ENCODE measurements around the gene PRDM1. TPM values are rescaled to one million over a fixed set of nuclear protein-coding genes. Genes with fewer than 3 reads are reported as not detected.

The PRDM1 gene
- total RNA-seq, 1 donor from 2014 or later = not detected

DNA sequence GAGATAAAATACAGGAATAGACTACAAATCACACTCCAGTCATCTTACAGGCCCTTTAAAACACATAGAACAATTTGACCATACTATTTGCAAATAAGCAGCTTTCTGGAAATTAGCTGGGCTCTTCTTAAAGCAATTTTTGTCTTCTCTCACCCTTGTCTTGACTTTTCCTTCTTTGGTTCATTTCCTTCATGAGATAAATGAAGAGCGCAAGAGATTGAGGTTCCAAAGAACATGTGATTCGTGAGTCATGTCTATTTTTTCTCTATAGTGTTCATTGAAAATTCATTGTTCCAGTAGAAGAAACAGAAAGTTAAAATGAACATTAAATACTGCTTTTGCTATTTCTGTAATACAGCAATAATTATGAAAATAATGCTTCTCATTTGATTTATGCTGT lies 33.9 kb downstream of the PRDM1 start:
- no peak for DNase-seq (ENCODE audit: extremely low spot score, unreplicated experiment)

DNA sequence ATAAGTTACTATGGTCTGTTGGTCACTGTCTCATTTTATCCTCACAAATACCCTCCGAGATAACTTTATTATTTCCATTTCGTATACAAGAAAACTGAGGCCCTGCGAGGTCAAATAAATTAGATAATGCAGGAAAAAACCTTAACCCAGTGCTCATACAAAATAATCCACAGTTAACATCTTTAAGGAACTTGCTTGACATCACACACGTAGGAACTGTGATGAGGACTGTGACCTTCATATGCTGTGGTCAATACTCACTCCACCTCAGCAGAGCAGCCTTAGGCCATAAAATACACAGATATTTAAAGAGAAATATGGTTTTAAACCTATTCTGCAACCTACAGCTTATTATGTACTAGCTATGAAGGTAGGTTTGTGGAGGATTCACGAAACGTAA lies 34.3 kb downstream of the PRDM1 start:
- no peak overlapping the region for H3K4me3 Mint-ChIP-seq (ENCODE audit: unreplicated experiment)

More for the DNA sequence above, 33.9 kb downstream of the PRDM1 start:
- H3K4me3 Mint-ChIP-seq (ENCODE audit: unreplicated experiment) = no peak overlapping the region
- H3K36me3 Mint-ChIP-seq (ENCODE audit: unreplicated experiment) = no peaks in the 10 kb centered on the region
- no peak overlapping the region for H3K27ac Mint-ChIP-seq (ENCODE audit: unreplicated experiment)
- H3K27me3 Mint-ChIP-seq (ENCODE audit: unreplicated experiment) = peaks cover 5% of the 10 kb centered on the region
- TF ChIP-seq, protein P1, sequence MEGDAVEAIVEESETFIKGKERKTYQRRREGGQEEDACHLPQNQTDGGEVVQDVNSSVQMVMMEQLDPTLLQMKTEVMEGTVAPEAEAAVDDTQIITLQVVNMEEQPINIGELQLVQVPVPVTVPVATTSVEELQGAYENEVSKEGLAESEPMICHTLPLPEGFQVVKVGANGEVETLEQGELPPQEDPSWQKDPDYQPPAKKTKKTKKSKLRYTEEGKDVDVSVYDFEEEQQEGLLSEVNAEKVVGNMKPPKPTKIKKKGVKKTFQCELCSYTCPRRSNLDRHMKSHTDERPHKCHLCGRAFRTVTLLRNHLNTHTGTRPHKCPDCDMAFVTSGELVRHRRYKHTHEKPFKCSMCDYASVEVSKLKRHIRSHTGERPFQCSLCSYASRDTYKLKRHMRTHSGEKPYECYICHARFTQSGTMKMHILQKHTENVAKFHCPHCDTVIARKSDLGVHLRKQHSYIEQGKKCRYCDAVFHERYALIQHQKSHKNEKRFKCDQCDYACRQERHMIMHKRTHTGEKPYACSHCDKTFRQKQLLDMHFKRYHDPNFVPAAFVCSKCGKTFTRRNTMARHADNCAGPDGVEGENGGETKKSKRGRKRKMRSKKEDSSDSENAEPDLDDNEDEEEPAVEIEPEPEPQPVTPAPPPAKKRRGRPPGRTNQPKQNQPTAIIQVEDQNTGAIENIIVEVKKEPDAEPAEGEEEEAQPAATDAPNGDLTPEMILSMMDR (IDR thresholded peaks at IDR 0.05) = no peak
- H3K9me3 Mint-ChIP-seq (ENCODE audit: unreplicated experiment) = no peaks in the 10 kb centered on the region
- H3K4me1 Mint-ChIP-seq (ENCODE audit: unreplicated experiment) = no peaks in the 10 kb centered on the region

GRCh38 chr6:106122306-106122918 lies 36.3 kb downstream of the PRDM1 start:
- Mint-ChIP-seq H3K27ac (ENCODE audit: unreplicated experiment) (no peak overlapping the region), H3K4me3 (ENCODE audit: unreplicated experiment) (no peak overlapping the region), H3K36me3 (ENCODE audit: unreplicated experiment) (no peaks in the 10 kb centered on the region), H3K9me3 (ENCODE audit: unreplicated experiment) (no peaks in the 10 kb centered on the region), H3K4me1 (ENCODE audit: unreplicated experiment) (no peaks in the 10 kb centered on the region), H3K27me3 (ENCODE audit: unreplicated experiment) (peaks cover 5% of the 10 kb centered on the region)
- TF ChIP-seq, protein P1 (IDR thresholded peaks at IDR 0.05) = no peak
- no peak for DNase-seq (ENCODE audit: extremely low spot score, unreplicated experiment)

More for the DNA sequence above, 34.3 kb downstream of the PRDM1 start:
- Mint-ChIP-seq H3K9me3 (ENCODE audit: unreplicated experiment) (no peaks in the 10 kb centered on the region), H3K4me1 (ENCODE audit: unreplicated experiment) (no peaks in the 10 kb centered on the region), H3K36me3 (ENCODE audit: unreplicated experiment) (no peaks in the 10 kb centered on the region), H3K27me3 (ENCODE audit: unreplicated experiment) (peaks cover 5% of the 10 kb centered on the region), H3K27ac (ENCODE audit: unreplicated experiment) (no peak overlapping the region)
- TF ChIP-seq, protein P1 (IDR thresholded peaks at IDR 0.05) = no peak
- no peak for DNase-seq (ENCODE audit: extremely low spot score, unreplicated experiment)

- DNase-seq (ENCODE audit: extremely low spot score, unreplicated experiment) = no peak
- H3K4me3 Mint-ChIP-seq (ENCODE audit: unreplicated experiment) = no peak overlapping the region
- peaks cover 5% of the 10 kb centered on the region for H3K27me3 Mint-ChIP-seq (ENCODE audit: unreplicated experiment)
- no peaks in the 10 kb centered on the region for H3K36me3 Mint-ChIP-seq (ENCODE audit: unreplicated experiment)
- H3K4me1 Mint-ChIP-seq (ENCODE audit: unreplicated experiment) = no peaks in the 10 kb centered on the region
- H3K27ac Mint-ChIP-seq (ENCODE audit: unreplicated experiment) = no peak overlapping the region
- H3K9me3 Mint-ChIP-seq (ENCODE audit: unreplicated experiment) = no peaks in the 10 kb centered on the region
- TF ChIP-seq, protein P1 (IDR thresholded peaks at IDR 0.05) = no peak
These were observed 37.0 kb downstream of the PRDM1 start for GRCh38 chr6:106122938-106123656.

DNA sequence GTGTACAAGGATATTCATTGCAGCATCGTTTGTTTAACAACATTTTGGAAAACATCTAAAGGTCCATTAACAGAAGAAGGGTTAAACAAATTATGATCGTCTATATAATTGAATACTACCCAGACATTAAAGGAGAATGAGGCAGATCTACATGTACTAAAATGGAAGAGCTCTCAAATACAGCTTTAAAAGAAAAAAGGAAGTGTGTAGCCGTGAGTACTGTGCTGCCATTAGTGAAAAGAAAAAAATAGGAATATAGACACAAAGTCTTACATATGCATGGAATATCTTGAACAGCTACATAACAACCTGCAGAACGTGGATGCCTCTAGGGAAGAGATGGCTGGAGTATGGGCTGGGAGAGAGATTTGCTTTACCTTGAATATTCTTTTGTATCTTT lies 37.9 kb downstream of the PRDM1 start:
- TF ChIP-seq, protein P1 (IDR thresholded peaks at IDR 0.05) = no peak
- no peak overlapping the region for H3K27ac Mint-ChIP-seq (ENCODE audit: unreplicated experiment)
- H3K4me3 Mint-ChIP-seq (ENCODE audit: unreplicated experiment) = no peak overlapping the region
- no peaks in the 10 kb centered on the region for H3K9me3 Mint-ChIP-seq (ENCODE audit: unreplicated experiment)
- no peak for DNase-seq (ENCODE audit: extremely low spot score, unreplicated experiment)
- peaks cover 5% of the 10 kb centered on the region for H3K27me3 Mint-ChIP-seq (ENCODE audit: unreplicated experiment)
- no peaks in the 10 kb centered on the region for H3K36me3 Mint-ChIP-seq (ENCODE audit: unreplicated experiment)
- no peaks in the 10 kb centered on the region for H3K4me1 Mint-ChIP-seq (ENCODE audit: unreplicated experiment)

Data from osteocyte (in vitro differentiated cells).